Activated effector memory CD4-positive, alpha-beta T cell treated with anti-CD3 and anti-CD28 coated beads, Interleukin-2, amount 50 U/mL, for 16 hours (primary cell): ENCODE measurements around the gene IKZF2.

Source experiments
- DNase-seq: peaks from one replicate; pipeline ENCODE4 v3.0.0-alpha.2; 2020

The IKZF2 gene

DNA sequence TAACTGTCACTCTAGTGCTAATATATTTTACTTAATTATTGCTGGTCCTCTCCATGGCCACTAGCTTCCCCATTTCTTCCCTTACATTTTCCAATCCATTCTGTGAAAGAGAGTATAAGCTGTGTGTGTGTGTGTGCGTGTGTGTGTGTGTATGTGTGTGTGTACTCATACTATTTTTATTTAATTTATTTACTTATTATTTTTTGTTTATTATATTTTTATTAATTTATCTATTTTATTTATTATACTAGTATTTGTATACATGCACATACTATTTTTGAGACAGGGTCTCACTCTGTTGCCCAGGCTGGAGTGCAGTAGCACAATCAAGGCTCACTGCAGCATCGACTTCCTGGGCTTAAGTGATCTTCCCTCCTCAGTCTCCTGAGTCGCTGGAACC is 59.6 kb downstream of the IKZF2 start:
- DNase-seq: no peak

DNA sequence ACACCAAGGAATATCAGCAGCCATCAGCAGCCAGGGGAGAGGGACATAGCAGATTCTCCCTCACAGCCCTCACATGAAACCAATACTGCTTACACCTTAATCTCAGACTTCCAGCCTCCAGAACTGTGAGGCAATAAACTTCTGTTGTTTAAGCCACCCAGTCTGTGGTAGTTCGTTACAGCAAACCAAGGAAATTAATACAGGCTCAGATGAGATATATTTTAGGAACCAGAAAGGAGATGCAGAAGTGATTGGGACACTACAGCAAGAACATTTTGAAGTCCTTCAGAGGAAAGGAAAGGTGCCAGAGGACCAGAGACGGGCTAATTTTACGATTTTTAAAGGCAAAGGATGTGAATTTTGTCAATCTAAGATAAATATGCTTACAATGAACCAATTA is 60.6 kb downstream of the IKZF2 start:
- no peak for DNase-seq

GRCh38 chr2:213089438-213089837 is 62.0 kb downstream of the IKZF2 start:
- no peak for DNase-seq

DNA sequence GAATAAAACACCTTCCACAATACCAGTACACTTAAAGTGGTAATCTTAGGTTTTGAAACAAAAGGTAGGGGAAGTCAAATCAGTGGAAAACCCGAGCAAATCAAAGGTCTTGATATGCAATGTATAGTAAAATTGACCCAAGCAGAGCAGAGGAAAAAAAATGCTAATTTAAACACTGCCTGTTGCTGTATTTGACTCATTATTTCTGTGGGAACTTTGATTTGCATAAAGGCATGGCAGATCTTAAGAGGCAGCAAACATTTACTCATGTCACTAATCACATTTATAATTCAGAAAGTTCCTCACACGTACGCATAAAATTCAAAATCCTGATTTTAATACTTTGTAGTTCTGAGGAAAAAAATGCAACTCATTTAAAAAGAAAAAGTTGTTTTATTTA is 64.4 kb downstream of the IKZF2 start:
- no peak for DNase-seq

- no peak for DNase-seq
Observed at GRCh38 chr2:213086571-213086970, 64.8 kb downstream of the IKZF2 start.

- DNase-seq: no peak
Observed at GRCh38 chr2:213086050-213086449, 65.4 kb downstream of the IKZF2 start.

GRCh38 chr2:213085538-213085937 is 65.9 kb downstream of the IKZF2 start:
- no peak for DNase-seq

DNA sequence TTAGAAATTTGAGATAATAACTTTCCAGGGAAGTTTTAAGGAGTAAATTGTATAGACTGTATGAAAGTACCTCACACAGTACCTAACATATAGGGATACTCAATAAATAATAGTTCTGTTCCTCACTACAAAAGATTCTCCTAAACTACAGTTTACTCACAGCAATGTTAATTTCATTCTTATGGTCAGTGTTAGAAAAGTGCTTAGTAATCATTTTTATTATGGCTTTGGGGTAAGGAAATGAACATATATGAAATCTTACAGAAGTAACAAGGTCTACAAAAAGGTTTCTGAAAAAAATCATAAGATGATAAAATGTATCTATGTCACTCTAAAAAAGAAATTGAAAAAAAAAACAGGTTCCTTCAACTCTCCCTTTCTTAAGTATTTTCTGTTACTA is 67.2 kb downstream of the IKZF2 start:
- no peak for DNase-seq

DNA sequence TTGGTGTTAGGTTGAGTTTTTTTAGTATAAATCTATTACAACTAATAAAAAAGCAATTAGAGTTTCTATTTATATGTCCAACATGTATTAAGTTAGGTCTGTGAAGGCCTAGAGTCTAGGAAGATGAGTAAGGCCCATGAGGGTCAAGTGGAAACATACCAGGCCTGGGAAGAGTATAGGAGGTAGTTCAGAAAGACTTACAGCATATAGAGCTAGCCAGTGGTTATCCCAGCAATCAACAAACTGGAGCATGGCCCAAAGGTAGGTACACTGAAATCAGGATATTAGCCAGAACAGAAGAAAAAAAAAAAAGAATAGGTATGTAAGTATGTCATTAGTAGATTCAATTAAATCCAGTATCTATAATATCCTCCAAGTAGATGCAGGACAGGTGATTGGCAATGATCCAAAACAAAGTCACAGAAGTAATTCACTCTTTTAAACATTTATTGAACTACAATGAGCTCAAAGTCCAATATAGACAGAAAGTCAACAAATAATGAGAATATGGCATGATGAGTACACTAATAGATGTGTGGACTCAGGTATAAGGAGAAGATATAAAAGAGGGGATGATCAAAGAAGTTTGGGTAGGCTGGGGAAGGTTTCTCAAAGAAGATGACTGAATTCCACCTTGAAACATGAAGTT is 70.3 kb downstream of the IKZF2 start:
- DNase-seq: no peak

DNA sequence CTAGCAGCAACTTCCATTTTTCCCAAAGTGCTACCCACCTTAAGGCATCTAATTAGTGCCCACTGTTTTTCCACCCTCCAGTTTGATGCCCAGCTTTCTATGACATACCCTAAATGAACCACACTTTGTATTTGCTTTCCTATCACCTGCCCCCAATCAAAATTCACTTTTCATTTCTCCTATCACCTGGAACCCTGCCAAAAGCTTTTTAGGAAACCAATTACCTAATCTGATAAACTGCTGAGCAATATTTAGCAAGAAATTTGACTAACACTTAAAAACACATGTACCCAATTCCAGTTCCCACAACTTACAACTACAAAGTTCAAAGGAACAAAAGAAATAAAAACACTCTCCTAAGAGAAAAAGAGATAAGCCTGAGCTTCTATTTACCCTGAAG is 71.7 kb downstream of the IKZF2 start:
- DNase-seq: no peak

- DNase-seq: no peak
Observed at GRCh38 chr2:213078686-213079085, 72.7 kb downstream of the IKZF2 start.

- DNase-seq: no peak
Observed at GRCh38 chr2:213069531-213069930, 81.9 kb downstream of the IKZF2 start.

- DNase-seq: no peak
Observed at GRCh38 chr2:213068676-213069359, 82.6 kb downstream of the IKZF2 start.

- no peak for DNase-seq
Observed at GRCh38 chr2:213067888-213068287, 83.5 kb downstream of the IKZF2 start.

- no peak for DNase-seq
Observed at GRCh38 chr2:213066443-213066743, 85.0 kb downstream of the IKZF2 start.

DNA sequence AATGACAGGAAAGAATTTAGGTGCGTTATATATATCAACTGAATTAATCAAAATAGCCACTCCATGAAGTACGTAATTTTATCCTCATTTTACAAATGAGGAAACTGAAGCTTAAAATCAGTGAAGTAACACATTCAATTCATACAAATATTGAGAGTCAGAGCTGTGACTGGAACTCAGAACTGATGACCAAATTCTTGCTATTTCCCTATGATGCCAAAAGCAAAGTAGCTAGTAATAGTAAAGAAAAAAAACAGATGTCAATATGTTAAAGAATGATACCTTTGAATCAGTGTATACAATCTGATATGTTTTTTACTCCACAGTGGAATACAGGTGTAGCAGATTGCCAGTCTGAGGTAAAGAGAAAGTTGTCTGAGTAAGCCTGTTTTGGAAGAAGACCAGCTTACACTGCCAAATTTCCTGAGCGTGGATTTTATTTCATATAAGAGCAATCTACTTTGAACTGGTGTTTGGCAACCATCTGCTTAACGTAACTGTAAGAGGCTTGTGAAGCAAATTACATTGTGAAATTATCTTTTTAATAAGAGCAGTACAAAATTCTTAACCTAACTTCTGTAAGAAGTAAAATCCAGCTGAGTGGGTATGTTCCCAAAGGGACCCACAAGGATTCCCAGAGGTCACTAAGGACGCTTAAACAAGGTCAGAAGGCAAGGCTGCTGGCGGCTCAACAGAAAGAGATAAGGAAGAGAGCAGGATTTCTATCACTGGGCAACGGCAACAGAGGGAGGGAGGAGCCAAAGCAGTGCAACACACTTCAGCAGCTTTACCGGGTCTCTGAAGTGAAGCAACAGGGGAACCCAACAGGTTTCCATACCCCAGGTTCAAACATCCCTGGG is 85.6 kb downstream of the IKZF2 start:
- no peak for DNase-seq

GRCh38 chr2:213064099-213064498 is 87.3 kb downstream of the IKZF2 start:
- no peak for DNase-seq

GRCh38 chr2:213057977-213058376 is 93.4 kb downstream of the IKZF2 start:
- DNase-seq: no peak

DNA sequence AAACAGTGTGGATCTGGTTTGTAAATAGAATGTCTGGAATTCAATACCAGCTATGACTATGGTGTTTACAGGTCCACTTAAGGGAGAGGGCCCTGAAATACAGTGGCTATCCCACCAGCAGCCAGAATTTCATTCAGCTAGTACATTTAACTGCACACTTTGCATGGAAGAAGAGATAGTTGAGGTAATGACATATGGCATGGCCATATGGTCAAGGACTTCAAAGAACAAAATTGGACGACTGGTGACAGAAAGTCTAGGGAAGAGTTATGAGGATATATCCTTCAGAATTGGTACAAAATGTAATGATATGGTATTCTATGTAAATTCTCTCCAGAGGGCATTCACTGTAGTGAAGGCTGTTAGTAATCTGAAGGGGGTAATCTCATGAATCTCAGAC is 105.0 kb downstream of the IKZF2 start:
- DNase-seq: no peak

DNA sequence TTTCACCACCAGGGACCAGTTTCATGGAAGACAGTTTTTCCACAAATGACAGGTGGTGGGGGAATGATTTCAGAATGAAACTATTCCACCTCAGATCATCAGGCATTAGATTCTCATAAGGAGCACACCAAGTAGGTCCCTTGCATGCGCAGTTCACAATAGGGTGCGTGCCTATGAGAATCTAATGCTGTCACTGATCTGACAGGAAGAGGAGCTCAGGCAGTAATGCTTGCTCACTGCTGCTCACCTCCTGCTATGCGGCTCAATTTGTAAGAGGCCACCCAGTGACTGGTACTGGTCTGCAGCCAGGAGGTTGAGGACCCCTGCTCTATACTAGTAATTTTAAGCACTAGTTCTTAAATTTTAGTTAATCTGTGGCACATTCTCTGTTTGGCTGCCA is 107.8 kb downstream of the IKZF2 start:
- no peak for DNase-seq

DNA sequence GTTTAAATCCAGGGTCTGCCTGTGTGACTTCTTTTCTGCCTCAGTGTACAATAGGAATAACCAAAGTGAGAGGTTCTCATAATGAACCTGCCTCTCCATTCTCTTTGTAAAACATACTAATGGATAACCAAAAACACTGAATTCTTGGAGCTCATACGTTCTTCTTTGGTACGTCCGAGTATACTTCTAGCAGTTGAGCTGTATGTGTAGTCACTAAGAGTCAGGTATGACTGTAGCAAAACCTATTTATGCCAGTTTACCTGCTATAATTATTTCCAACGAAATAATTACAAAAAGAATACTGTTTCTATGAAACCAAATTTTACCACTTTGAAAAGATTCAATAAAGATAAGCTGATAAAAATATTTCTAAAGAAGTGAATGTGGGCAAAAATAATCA is 109.2 kb downstream of the IKZF2 start:
- no peak for DNase-seq

DNA sequence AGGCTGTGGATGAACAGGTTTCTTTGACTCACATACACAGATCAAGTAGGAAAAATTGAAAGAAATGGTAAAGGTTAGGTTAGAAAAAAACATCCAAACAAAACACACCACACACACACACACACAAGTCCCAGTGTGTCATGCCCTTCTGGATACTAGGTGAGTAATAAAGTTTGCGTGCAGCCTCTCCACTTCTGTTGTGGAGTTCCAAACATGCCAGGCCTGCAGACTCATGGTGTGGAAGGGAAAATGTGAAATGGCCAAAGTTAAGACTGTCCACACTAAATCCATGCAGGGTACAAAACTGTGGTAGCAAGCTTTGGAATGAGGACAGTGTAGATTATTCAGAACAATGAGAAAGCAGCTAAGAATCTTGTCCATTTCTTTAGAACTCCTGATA is 114.6 kb downstream of the IKZF2 start:
- DNase-seq: no peak

DNA sequence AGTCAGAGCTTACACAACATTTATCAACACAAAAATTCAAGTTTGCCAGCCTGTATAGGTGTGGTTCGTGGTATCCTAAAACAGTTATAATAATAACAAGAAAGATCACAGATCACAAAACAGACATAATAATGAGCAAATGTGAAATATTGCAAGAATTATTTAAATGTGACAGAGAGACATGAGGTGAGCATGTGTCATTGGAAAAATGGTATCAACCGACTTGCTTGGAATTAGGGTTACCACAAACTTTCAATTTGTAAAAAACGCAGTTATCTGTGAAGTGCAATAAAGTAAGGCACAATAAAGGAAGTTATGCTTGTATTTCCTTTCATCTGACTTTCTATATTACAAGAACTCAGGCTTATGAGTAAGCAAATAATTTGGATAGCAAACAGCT is 116.8 kb downstream of the IKZF2 start:
- no peak for DNase-seq

- no peak for DNase-seq
Observed at GRCh38 chr2:213032607-213033006, 118.8 kb downstream of the IKZF2 start.
